K562 (cell line): ENCODE results near the gene ABLIM2. TPM values are rescaled to one million over a fixed set of nuclear protein-coding genes. Genes with fewer than 3 reads are reported as not detected.

Source experiments
- ATAC-seq: fragments of 200-7000 bp; cut with Tn5 transposase; 3 replicates; pipeline ENCODE4 v1.9.1; 2020; ENCODE audit warnings: moderate library complexity
- BruUV-seq: library from RNA; stranded (reverse); fragments of 400-500 nt; replicated peaks from 2 replicates; lab custom pipeline; 2021; lab: Mats Ljungman, UMichigan
- CTCF ChIA-PET: fragments of 300-600 bp; formaldehyde crosslinking; extraction: SDS; loops from one replicate; lab custom pipeline; 2021; ENCODE audit warnings: low intra/inter-chr PET ratio; lab: Yijun Ruan, JAX
- POLR2A ChIA-PET: fragments of 300-600, 350-650 bp; sonication (Branson Sonifier 250); formaldehyde crosslinking; extraction: SDS; loops from one replicate; lab custom pipeline; 2021; ENCODE audit warnings: antibody characterized with exemption, inconsistent platforms; lab: Yijun Ruan, JAX
- DNase-seq, 4 experiments: peaks; one replicate each; pipeline versions ENCODE4 v3.0.0 to v3.0.0-alpha.2; 2011 to 2018; ENCODE audit warnings: low spot score in 3 of 4, mixed read lengths in 3 of 4; ENCODE audit errors: extremely low read depth in 1 of 4
- FAIRE-seq: peaks from 2 replicates; lab custom pipeline; 2011; peaks lifted over from hg19 to GRCh38; lab: Jason Lieb, UNC
- H2AFZ ChIP-seq: 2 replicates; pipeline ENCODE4 v1.6.0; 2011; ENCODE audit warnings: low read depth, low read length, control low read depth, inconsistent platforms
- H3K27ac ChIP-seq: fragments of 200-600 bp; 3 replicates; pipeline ENCODE4 v1.8.0; 2011; ENCODE audit warnings: low read depth, mild to moderate bottlenecking, control low read depth, inconsistent platforms, low read length, moderate library complexity, mixed read lengths; ENCODE audit errors: extremely low read depth
- H3K27me3 ChIP-seq, 2 experiments: fragments of 300-600 bp in 1 of 2; 2 replicates in 1 of 2; 3 replicates in 1 of 2; pipeline versions ENCODE4 v1.6.0 to v1.8.0; 2011; ENCODE audit warnings: inconsistent platforms in 2 of 2, low read length in 2 of 2, mild to moderate bottlenecking in 1 of 2, mixed read lengths in 1 of 2, moderate library complexity in 1 of 2; ENCODE audit not compliant: control insufficient read depth in 2 of 2, insufficient read depth in 2 of 2
- H3K36me3 ChIP-seq: fragments of 300-600 bp; 3 replicates; pipeline ENCODE4 v1.8.0; 2011; ENCODE audit warnings: mild to moderate bottlenecking, low read length, inconsistent platforms; ENCODE audit not compliant: control insufficient read depth, insufficient read depth
- H3K4me1 ChIP-seq, 2 experiments: fragments of 200-600 bp in 1 of 2; replicated peaks in 1 of 2; 2 replicates in 1 of 2; 3 replicates in 1 of 2; pipeline versions ENCODE4 v1.5.1 to v1.8.0; 2011; ENCODE audit warnings: inconsistent platforms in 2 of 2, low read length in 2 of 2, mild to moderate bottlenecking in 1 of 2, mixed read lengths in 1 of 2, moderate library complexity in 1 of 2; ENCODE audit not compliant: control insufficient read depth in 2 of 2, insufficient read depth in 2 of 2
- H3K4me2 ChIP-seq: 2 replicates; pipeline ENCODE4 v1.6.1; 2011; ENCODE audit warnings: low read length, control low read depth, inconsistent platforms, mixed read lengths; ENCODE audit not compliant: insufficient read depth
- H3K4me3 ChIP-seq: fragments of 200-600 bp; sonication (generic), shearing (Covaris generic); 2 replicates; pipeline ENCODE4 v1.5.1; 2016; ENCODE audit warnings: control low read depth, inconsistent platforms
- H3K79me2 ChIP-seq: fragments of 200-600 bp; 3 replicates; pipeline ENCODE4 v1.8.0; 2011; ENCODE audit warnings: low read length, inconsistent platforms; ENCODE audit not compliant: control insufficient read depth, insufficient read depth
- H3K9ac ChIP-seq, 2 experiments: 2 replicates each; pipeline versions ENCODE4 v1.6.0 to v1.6.1; 2011; ENCODE audit warnings: low read depth in 2 of 2, low read length in 2 of 2, control low read depth in 1 of 2, inconsistent platforms in 1 of 2, mild to moderate bottlenecking in 1 of 2, mixed read lengths in 1 of 2; ENCODE audit not compliant: insufficient read depth in 1 of 2
- H3K9me1 ChIP-seq: one replicate; pipeline ENCODE4 v1.6.0; 2011; ENCODE audit warnings: inconsistent platforms, mild to moderate bottlenecking, low read length, moderate library complexity; ENCODE audit not compliant: control insufficient read depth, insufficient read depth
- H3K9me3 ChIP-seq: replicated peaks from 2 replicates; pipeline ENCODE4 v1.5.1; 2011; ENCODE audit warnings: low read depth, low read length, inconsistent platforms; ENCODE audit not compliant: control insufficient read depth, insufficient read depth
- H4K20me1 ChIP-seq: replicated peaks from 2 replicates; pipeline ENCODE4 v1.6.1; 2011; ENCODE audit warnings: low read length, inconsistent platforms, mixed read lengths; ENCODE audit not compliant: control insufficient read depth, insufficient read depth
- MCM3 ChIP-seq: fragments of 450-650 bp; IDR thresholded peaks from 2 replicates; pipeline ENCODE4 v1.6.1; 2016
- WGBS: fragments of 100-300 bp; shearing (Covaris generic); methylation state at CpG from one replicate; pipeline ENCODE4 v1.1.6; 2016; ENCODE audit warnings: low coverage, mixed read lengths; ENCODE audit not compliant: insufficient coverage; ENCODE audit errors: missing lambda C conversion rate; 5-methylcytosine and 5-hydroxymethylcytosine counted together
- in situ Hi-C: fragments of 300-500 bp; cut with MboI; formaldehyde crosslinking; loops from 4 replicates; pipeline ENCODE4 v1.15.0; 2018; ENCODE audit warnings: inconsistent platforms, mixed read lengths
- intact Hi-C: fragments of 100-400 bp; cut with micrococcal nuclease; formaldehyde crosslinking; loops from 2 replicates; pipeline ENCODE4 v1.14.2; 2022
- polyA plus RNA-seq, 8 experiments: library from polyadenylated mRNA; depleted of rRNA in 4 of 8; stranded (reverse) in 5 of 8; unstranded in 3 of 8; fragments of >200 nt; fragmentation: Nextera tagmentation in 2 of 8; fragmentation: Illumina TruSeq in 1 of 8; extraction: Ambion mirVana in 2 of 8; extraction: Trizol in 1 of 8; gene quantifications; 2 replicates each; pipeline versions ENCODE4 v1.2.1 to v1.2.3, GENCODE V29; 2011 to 2014; ENCODE audit warnings: inconsistent platforms in 1 of 8, missing spikeins in 1 of 8
- total RNA-seq, 7 experiments: library from RNA; depleted of rRNA in 6 of 7; stranded (reverse); fragments of >200 nt in 6 of 7; fragmentation: Illumina TruSeq in 2 of 7; extraction: Trizol in 2 of 7; gene quantifications; 2 replicates each; pipeline versions ENCODE4 v1.2.1 to v1.2.3, GENCODE V29; 2011 to 2021; ENCODE audit warnings: low replicate concordance in 1 of 7
- TF ChIP-seq, protein P1 (sequence below), 2 experiments: fragments of 450-650 bp; formaldehyde crosslinking in 1 of 2; IDR thresholded peaks; 2 replicates each; pipeline versions ENCODE4 v1.4.0 to v1.6.1; 2014 to 2020; ENCODE audit warnings: mild to moderate bottlenecking in 2 of 2, borderline replicate concordance in 1 of 2, low read depth in 1 of 2

Gene ABLIM2
- total and polyA plus RNA-seq, 9 of the 15 experiments (the other 6 are each of a cell fraction or from before 2014, with no cell fraction given), result not detected

GRCh38 chr4:8160572-8160971 lies 2.0 kb upstream of the ABLIM2 start:
- Histone ChIP-seq H4K20me1 (peaks cover 6% of the 10 kb centered on the region), H2AFZ (no peak overlapping the region), H3K4me3 (no peak overlapping the region), H3K9me1 (no peaks in the 10 kb centered on the region), H3K4me2 (no peak overlapping the region), H3K27ac (no peak overlapping the region), H3K27me3 (peaks cover 17 to 64% of the 10 kb centered on the region in 2 experiments; a peak in 4 of 5 replicates), H3K36me3 (no peaks in the 10 kb centered on the region), H3K9me3 (no peaks in the 10 kb centered on the region), H3K4me1 (peaks cover 0 to 22% of the 10 kb centered on the region in 2 experiments; a peak in 2 of 5 replicates), H3K9ac (no peak overlapping the region), H3K79me2 (no peaks in the 10 kb centered on the region)
- DNase-seq (no peak), FAIRE-seq (no peak), ATAC-seq (no peak)
- TF ChIP-seq, protein P1, sequence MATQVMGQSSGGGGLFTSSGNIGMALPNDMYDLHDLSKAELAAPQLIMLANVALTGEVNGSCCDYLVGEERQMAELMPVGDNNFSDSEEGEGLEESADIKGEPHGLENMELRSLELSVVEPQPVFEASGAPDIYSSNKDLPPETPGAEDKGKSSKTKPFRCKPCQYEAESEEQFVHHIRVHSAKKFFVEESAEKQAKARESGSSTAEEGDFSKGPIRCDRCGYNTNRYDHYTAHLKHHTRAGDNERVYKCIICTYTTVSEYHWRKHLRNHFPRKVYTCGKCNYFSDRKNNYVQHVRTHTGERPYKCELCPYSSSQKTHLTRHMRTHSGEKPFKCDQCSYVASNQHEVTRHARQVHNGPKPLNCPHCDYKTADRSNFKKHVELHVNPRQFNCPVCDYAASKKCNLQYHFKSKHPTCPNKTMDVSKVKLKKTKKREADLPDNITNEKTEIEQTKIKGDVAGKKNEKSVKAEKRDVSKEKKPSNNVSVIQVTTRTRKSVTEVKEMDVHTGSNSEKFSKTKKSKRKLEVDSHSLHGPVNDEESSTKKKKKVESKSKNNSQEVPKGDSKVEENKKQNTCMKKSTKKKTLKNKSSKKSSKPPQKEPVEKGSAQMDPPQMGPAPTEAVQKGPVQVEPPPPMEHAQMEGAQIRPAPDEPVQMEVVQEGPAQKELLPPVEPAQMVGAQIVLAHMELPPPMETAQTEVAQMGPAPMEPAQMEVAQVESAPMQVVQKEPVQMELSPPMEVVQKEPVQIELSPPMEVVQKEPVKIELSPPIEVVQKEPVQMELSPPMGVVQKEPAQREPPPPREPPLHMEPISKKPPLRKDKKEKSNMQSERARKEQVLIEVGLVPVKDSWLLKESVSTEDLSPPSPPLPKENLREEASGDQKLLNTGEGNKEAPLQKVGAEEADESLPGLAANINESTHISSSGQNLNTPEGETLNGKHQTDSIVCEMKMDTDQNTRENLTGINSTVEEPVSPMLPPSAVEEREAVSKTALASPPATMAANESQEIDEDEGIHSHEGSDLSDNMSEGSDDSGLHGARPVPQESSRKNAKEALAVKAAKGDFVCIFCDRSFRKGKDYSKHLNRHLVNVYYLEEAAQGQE (IDR thresholded peaks at IDR 0.05; ENCODE audit: borderline replicate concordance), result peak; percentile 84
- TF ChIP-seq, protein P1 (CRISPR knock-in tag; IDR thresholded peaks at IDR 0.05; ENCODE audit: low read depth), result no peak
- no peak for TF ChIP-seq MCM3
- no TSS peak for BruUV-seq
- 3% methylated on average over 3 of the region's 3 CpGs for WGBS
- CTCF ChIA-PET, result no interaction called here
- in situ Hi-C loops, result loop anchor here (10.0 kb wide), 1 partner anchor 244 kb away; no protein-coding TSS in a partner anchor
- intact Hi-C loops, result no loop called here
- POLR2A ChIA-PET, result interaction anchor here (0.6 kb wide), 1 partner anchor 183 kb away, joined by 3 read pairs; no protein-coding TSS in a partner anchor
